GM12864 (cell line): ENCODE data around the gene REEP2.

Experiments used
- DNase-seq: peaks from one replicate; pipeline ENCODE4 v3.0.0-alpha.2; 2011; ENCODE audit warnings: low read depth
- H3K4me3 ChIP-seq: 2 replicates; pipeline ENCODE4 v1.5.1; 2011; ENCODE audit warnings: mild to moderate bottlenecking, low read depth, low read length, control low read depth
- TF ChIP-seq, protein P1 (sequence below): IDR thresholded peaks from 2 replicates; pipeline ENCODE4 v1.5.1; 2011; ENCODE audit warnings: low read depth, mild to moderate bottlenecking, moderate library complexity, low read length, control low read depth, inconsistent platforms; ENCODE audit errors: missing control alignments

Gene REEP2

DNA sequence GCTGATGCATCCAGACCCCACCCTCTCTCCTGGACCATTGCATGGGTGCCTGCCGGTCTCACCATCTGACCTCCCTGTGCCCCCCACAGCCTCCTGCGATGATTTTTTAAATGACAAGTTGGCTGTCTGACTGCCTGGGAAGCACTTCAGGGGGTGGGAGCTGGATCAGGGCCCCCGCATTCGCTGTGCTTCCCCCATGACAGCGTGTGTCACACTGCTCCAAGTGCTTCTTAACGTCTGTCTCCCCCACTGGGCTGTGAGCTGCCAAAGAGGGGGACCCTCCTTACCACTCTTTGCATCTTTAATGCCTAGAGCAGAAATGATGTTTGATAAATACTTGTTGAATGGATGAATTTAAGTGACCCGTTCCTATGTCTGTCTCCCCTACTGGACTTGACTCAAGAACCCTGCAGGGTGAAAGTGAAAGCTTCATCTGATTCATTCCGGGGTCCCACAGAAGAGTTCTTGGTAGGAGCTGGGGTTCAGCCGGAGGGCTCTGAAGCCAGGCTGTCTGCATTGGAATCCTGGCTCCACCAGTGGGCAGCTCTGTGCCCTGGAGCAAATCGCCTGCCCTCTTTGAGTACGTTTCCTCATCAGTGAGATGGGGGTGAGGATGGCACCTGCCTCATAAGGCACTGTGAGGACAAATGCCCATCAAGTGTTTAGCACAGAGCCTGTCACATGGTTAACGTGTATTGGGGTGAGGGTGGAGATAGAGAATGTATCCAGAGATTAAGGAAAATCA lies 18.8 kb downstream of the REEP2 start:
- DNase-seq: no peak
- TF ChIP-seq, protein P1, sequence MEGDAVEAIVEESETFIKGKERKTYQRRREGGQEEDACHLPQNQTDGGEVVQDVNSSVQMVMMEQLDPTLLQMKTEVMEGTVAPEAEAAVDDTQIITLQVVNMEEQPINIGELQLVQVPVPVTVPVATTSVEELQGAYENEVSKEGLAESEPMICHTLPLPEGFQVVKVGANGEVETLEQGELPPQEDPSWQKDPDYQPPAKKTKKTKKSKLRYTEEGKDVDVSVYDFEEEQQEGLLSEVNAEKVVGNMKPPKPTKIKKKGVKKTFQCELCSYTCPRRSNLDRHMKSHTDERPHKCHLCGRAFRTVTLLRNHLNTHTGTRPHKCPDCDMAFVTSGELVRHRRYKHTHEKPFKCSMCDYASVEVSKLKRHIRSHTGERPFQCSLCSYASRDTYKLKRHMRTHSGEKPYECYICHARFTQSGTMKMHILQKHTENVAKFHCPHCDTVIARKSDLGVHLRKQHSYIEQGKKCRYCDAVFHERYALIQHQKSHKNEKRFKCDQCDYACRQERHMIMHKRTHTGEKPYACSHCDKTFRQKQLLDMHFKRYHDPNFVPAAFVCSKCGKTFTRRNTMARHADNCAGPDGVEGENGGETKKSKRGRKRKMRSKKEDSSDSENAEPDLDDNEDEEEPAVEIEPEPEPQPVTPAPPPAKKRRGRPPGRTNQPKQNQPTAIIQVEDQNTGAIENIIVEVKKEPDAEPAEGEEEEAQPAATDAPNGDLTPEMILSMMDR: no peak
- no peak overlapping the region for H3K4me3 ChIP-seq

DNA sequence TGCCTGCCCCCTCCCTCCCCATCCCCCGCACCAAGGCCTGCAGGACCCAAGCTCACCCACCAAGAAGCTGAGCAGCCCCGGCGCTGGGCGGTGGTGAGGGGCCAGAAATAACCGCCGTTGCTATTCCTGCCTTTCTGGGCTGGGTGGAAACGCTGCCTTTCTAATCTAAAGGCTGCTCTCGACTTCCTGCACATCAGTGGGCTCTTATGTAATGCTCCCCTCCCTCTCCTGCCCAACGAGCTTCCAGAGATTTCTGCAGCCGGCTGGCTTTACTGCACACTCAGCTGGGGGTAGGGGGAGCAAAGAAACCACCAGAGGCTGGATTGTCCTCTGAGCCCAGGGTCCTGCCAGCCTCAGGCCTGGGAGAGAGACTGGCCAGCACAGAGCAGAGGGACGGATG lies 19.5 kb downstream of the REEP2 start:
- no peak overlapping the region for H3K4me3 ChIP-seq
- TF ChIP-seq, protein P1: no peak
- no peak for DNase-seq

DNA sequence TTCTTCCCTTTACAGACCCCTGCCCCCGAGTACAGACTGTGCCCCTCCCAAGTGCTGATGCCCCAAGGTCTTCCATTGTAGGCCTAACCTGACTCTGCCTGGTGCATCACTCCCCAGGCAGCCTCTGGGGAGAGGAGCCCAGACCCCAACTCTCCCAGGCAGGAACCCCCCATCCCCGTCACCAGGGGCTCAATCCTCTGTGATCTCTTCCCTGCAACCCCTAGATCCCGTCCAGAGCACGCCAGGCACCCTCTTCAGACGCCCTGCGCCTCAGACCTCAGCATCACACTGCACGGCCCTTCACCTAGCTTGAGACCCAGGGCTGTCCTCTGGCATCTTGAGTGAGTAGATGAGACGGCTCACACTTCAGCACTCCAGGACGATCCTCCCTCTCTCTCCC lies 20.0 kb downstream of the REEP2 start:
- TF ChIP-seq, protein P1: no peak
- no peak for DNase-seq
- no peak overlapping the region for H3K4me3 ChIP-seq

DNA sequence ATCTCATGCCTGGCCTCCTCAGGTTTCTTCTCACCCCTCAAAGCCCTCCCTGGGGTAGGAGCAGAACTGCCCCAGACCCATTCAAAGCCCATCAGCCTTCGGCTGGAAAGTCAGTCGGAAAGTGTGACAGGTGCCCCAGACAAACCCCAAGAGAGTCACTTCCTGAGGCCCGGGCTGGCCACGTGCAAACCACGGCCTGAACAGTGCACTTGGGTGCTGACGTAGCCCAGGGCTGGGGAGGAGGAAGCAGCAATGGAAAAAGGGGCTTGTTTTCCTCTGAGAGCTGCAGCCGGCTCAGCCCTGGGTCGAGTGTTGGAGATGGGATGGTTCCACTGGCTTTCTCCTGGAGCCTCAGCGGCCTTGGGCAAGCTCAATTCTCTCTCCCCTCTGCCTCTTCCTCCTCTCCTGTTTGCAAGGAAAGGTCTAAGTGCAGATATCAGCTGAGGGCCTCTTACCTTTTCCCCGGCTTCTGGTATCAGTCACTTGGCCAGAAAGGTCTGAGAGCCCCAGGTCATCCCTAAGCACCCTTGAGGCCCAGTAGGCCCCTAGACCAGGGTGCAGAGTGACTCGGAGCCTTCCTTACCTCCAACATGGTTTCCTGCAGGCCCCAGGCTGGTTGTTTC lies 20.6 kb downstream of the REEP2 start:
- no peak for DNase-seq
- no peak overlapping the region for H3K4me3 ChIP-seq
- TF ChIP-seq, protein P1: no peak

DNA sequence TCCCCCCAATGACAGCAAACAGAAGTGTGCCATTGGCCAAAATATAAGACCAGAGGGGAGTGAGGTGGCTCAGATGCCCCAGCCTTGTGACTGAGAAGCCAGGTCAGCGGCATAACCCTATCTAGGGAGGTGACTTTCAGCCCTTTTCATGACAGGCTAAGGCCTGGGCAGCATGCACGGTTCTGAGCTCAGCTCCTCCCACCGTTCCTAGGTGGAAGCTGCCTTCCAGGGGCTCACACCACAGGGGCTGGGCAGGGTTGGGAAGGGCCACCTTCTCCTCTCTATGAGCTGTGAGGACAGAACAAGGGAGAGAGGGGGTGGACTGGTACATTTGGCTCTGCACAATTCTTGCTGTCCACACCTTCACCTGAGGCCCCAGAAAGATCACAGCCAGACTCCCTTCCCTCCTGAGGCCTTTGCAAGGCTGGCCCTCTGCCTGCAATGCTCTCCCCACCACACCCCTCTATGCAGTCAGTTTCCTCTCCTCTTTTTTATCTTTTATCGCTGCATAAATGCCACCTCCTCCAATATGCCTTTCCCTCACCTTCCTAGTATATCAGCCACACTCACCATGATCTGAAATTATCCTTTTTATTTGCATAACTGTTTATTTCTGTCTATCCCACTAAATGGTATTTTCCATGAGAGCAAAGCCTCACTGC lies 21.3 kb downstream of the REEP2 start:
- no peak for DNase-seq

DNA sequence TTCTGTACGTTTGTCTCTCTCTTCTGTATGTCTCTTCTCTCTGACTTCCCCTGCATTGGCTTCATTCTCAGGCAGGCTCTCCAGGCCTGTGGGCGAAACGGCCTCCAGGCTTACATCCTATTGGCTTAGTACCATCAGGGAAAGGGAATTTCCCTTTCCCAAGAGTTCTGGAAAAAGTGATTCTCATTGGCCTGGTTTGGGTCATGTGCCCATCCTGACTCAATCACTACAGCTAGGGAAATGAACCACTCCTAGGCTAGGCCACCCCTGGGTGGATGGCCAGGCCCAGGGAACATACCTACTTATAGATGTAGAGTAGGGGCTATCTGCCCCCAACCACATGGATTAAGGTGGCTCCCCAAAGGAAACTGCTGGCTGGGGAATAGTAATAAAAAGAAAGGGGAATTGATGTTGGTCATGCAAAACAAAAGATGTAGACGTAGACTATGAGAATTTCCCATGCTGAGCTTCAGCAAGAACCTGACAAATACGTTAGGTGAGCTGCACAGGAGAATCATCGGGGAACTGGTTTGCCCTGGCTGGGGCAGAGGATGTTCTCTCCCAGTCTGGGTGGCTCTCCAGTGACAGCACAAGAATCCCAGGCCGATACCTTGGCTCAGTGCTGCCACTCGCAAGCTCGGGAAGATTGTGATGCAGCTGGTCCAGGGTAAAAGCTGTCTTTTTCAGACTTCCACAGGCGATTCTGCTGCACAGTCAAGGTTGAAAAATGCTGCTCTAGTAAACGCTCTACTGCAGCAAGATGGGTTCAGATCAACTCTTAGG lies 22.7 kb downstream of the REEP2 start:
- no peak for DNase-seq
- no peak overlapping the region for H3K4me3 ChIP-seq
- TF ChIP-seq, protein P1: no peak

More for the DNA sequence above, 21.3 kb downstream of the REEP2 start:
- no peak overlapping the region for H3K4me3 ChIP-seq
- TF ChIP-seq, protein P1: no peak
